Stimulated activated naive CD4-positive, alpha-beta T cell (primary cell): ENCODE measurements around the gene PISD.

Experiments
- DNase-seq, 6 experiments: peaks; one replicate each; lab custom pipeline; 2025; lab: John Stamatoyannopoulos, UW

The PISD gene

DNA sequence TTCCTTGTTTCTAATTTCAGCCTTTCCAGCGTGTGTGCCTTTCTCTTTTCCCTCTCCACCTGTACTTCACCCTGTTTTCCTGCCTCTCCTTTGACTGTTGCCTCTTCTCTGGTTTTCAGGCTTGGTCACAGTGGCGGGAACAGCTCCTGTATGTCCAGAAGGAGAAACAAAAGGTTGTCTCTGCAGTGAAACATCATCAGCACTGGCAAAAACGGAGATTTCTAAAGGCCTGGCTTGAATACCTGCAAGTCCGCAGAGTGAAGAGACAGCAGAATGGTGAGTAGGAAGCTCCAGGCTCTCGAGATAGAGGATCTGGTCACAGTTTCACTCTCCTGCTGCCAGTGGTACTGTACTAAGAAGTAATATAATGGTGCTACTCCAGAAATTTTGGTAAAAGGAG, 89.1 kb downstream of the PISD start:
- no peak for DNase-seq

GRCh38 chr22:31569126-31569525, 92.9 kb downstream of the PISD start:
- DNase-seq: no peak
